Measurements from ENCODE around the gene CCDC27.
"Not testable (repeated sequence)": the region's sequence is repeated elsewhere in the genome, so short reads cannot be mapped to it uniquely, and the experiment has no call there.

Gene CCDC27

DNA sequence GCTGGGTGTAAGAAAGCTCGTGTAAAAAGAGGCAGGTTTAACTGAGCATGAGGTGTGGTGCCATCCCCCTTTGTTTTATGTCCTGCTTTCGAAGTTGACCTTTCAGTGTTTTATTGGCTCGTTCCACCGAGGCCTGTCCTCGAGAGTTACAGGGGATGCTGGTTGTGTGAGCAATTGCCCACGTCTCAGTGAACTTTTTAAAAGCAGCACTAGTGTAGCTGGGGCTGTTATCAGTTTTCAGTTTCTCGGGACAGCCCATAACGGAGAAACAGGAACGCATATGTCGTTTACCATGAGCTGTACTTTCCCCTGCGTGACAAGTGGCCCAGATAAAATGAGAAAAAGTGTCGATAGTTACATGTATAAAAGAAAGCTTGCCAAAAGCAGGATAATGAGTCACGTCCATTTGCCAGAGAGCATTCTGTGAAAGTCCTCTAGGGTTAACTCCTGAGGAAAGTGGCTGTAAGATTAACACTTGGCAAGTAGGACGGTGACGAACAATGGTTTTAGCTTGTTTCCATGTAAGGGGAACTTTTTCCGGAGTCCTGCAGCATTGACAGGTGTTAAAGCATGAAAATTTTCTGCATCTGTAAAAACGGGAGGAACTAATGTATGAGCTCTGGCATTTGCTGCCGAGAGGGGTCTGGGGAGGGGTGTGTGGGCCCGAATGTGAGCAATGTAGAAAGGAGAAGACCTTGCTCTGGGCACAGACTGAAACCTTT is 51.8 kb downstream of the CCDC27 start:
- Mint-ChIP-seq H3K9me3 (no peaks in the 10 kb centered on the region), H3K36me3 (ENCODE audit: low read depth) (no peaks in the 10 kb centered on the region), H3K4me3 (no peak overlapping the region), H3K27me3 (peaks cover 33% of the 10 kb centered on the region), H3K27ac (no peak overlapping the region), H3K4me1 (ENCODE audit: low read depth) (peaks cover 5% of the 10 kb centered on the region)
- intact Hi-C loops (cut with micrococcal nuclease): no loop called here

DNA sequence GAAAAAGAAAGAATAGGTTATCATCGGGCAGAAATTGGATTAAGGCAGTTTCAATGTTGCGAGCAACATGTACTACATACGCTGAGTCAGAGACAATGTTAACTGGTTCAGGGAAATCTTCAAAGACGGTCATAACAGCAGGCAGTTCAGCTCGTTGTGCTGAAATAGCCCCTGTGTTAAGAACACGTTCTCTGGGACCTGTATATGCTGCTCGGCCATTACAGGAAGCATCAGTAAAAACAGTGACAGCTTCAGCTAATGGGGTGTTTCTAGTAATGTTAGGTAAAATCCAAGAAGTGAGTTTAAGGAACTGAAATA is 52.3 kb downstream of the CCDC27 start:
- H3K27ac Mint-ChIP-seq: not testable (repeated sequence)

DNA sequence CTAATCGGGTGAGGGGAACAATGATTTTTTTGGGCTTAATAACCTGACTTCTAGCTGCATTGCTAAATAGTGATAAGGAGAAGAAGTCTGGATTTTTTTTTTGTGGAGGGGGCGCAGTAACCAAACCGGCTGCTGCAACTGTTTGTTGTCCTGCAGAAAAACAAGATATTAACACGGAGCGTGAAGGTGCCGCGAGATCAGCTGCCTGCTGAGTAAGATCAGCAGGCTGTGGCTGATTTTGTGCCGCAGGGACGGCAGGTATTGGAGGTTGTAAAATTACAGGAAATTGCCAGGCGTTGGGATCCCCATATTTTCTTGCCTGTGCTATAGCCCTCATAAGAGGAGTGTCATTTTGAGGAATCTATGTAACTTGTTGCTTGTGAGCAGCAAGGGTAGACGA is 52.8 kb downstream of the CCDC27 start:
- H3K27ac Mint-ChIP-seq: no peak overlapping the region

More for the DNA sequence above, 52.3 kb downstream of the CCDC27 start:
- H3K4me1 Mint-ChIP-seq (ENCODE audit: low read depth); intact Hi-C loops (cut with micrococcal nuclease); H3K9me3 Mint-ChIP-seq; H3K36me3 Mint-ChIP-seq (ENCODE audit: low read depth); H3K4me3 Mint-ChIP-seq: not testable (repeated sequence)
- peaks cover 32% of the 10 kb centered on the region for H3K27me3 Mint-ChIP-seq

DNA sequence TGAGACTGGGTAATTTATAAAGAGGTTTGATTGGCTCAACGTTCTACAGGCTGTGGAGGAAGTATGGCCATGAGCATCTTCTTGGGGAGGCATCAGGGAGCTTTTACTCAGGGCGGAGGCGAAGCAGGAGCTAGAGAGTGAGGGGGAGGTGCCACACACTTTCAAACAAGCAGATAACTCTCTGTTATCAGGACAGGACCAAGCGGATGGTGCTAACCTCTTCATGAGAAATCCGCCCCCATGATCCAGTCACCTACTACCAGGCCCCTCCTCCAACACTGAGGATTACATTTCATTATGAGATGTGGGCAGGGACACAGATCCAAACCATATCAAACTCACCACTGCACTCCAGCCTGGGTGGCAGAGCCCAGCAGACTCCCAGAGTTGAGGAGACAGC is 55.5 kb downstream of the CCDC27 start:
- intact Hi-C loops (cut with micrococcal nuclease): no loop called here
- Mint-ChIP-seq H3K4me3 (no peak overlapping the region), H3K27ac (no peak overlapping the region), H3K36me3 (ENCODE audit: low read depth) (no peaks in the 10 kb centered on the region), H3K4me1 (ENCODE audit: low read depth) (no peaks in the 10 kb centered on the region), H3K9me3 (no peaks in the 10 kb centered on the region), H3K27me3 (peaks cover 17% of the 10 kb centered on the region)

More for the DNA sequence above, 52.8 kb downstream of the CCDC27 start:
- no peaks in the 10 kb centered on the region for H3K9me3 Mint-ChIP-seq
- no peaks in the 10 kb centered on the region for H3K36me3 Mint-ChIP-seq (ENCODE audit: low read depth)
- peaks cover 5% of the 10 kb centered on the region for H3K4me1 Mint-ChIP-seq (ENCODE audit: low read depth)
- no peak overlapping the region for H3K4me3 Mint-ChIP-seq
- intact Hi-C loops (cut with micrococcal nuclease): no loop called here
- H3K27me3 Mint-ChIP-seq: peaks cover 27% of the 10 kb centered on the region

DNA sequence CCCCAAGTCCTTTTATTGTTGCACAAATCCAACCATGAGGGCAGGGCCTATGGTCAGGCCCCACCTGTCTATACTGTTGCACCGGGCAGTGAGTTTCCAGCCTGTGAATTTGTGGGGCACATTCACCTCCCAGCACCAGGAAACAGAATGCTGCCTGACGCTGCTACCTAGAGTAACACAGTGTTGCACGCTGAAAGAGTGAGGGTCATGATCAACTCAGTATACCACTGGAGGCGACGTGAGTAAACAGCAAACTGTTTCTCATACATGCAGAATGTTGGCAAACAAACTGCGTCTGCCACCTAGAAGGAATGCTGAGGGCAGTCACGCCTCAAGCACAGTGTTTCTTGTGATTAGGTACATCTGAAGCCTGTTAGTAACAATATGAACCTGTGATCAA is 57.4 kb downstream of the CCDC27 start:
- Mint-ChIP-seq H3K4me1 (ENCODE audit: low read depth) (no peaks in the 10 kb centered on the region), H3K4me3 (no peak overlapping the region), H3K9me3 (no peaks in the 10 kb centered on the region), H3K27me3 (peaks cover 4% of the 10 kb centered on the region), H3K36me3 (ENCODE audit: low read depth) (peaks cover 9% of the 10 kb centered on the region), H3K27ac (no peak overlapping the region)
- intact Hi-C loops (cut with micrococcal nuclease): no loop called here

DNA sequence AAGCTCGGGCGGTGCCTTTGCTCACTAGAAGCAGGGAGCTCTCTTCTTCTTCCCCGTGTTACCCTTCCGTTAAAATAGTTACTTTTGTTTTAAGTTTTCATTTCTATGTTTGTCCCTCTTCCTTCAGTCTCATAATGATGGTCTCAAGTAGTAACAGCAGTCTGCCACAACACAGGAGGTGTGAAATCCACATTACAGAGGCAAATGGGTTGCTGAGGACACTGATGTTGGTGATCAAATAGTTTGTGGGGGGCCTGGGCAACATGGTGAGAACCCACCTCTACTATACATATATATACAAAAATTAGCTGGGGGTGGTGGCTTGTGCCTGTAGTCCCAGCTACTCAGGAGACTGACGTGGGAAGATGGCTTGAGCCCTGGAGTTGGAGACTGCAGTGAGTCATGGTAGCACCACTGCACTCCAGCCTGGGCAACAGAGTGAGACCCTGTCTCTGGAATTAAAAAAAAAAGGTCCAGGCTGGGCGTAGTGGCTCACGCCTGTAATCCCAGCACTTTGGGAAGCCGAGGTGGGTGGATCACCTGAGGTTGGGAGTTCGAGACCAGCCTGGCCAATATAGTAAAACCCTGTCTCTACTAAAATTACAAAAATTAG is 58.0 kb downstream of the CCDC27 start:
- H3K27me3 Mint-ChIP-seq; H3K4me3 Mint-ChIP-seq; H3K4me1 Mint-ChIP-seq (ENCODE audit: low read depth); intact Hi-C loops (cut with micrococcal nuclease); H3K9me3 Mint-ChIP-seq; H3K27ac Mint-ChIP-seq: not testable (repeated sequence)
- H3K36me3 Mint-ChIP-seq (ENCODE audit: low read depth): peaks cover 14% of the 10 kb centered on the region

DNA sequence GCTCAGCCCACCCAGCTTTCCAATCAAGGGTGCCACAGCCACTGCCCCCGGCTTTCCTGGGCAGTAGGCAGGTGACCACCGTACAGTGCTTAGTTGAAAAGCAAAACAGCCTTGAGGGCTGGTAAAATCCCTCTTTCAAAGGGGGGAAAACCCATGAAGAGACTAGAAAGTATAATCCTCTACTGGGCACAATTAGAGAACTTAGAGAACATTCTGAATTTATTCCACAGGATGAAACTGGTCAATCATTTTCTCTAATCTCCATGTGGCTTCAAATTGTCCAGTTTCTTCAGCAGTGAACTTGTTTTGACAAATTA is 59.3 kb downstream of the CCDC27 start:
- Mint-ChIP-seq H3K4me1 (ENCODE audit: low read depth) (no peaks in the 10 kb centered on the region), H3K4me3 (no peak overlapping the region), H3K27me3 (peaks cover 2% of the 10 kb centered on the region), H3K9me3 (no peaks in the 10 kb centered on the region), H3K36me3 (ENCODE audit: low read depth) (peaks cover 27% of the 10 kb centered on the region), H3K27ac (no peak overlapping the region)
- intact Hi-C loops (cut with micrococcal nuclease): no loop called here

DNA sequence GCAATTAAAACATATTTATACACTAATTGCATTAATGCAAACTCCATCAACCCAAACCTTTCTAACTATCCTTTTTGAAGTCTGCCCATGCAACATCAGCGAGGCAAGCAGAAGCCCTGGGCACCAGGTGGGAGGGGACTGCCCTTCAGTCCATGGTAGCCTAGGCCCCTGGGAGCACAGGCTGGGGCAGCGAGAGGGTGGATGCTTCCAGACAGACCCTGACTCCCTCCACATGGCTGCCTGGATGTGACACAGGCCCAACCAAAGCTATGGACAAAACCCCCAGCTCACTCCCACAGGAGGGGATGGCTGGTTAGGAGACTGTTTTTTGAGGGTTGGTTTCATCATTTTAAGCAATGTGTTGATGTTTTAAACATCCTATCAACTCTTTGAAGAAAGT is 61.8 kb downstream of the CCDC27 start:
- Mint-ChIP-seq H3K4me1 (ENCODE audit: low read depth) (no peaks in the 10 kb centered on the region), H3K36me3 (ENCODE audit: low read depth) (peaks cover 40% of the 10 kb centered on the region), H3K9me3 (no peaks in the 10 kb centered on the region), H3K4me3 (no peak overlapping the region), H3K27me3 (no peaks in the 10 kb centered on the region), H3K27ac (no peak overlapping the region)
- intact Hi-C loops (cut with micrococcal nuclease): no loop called here

DNA sequence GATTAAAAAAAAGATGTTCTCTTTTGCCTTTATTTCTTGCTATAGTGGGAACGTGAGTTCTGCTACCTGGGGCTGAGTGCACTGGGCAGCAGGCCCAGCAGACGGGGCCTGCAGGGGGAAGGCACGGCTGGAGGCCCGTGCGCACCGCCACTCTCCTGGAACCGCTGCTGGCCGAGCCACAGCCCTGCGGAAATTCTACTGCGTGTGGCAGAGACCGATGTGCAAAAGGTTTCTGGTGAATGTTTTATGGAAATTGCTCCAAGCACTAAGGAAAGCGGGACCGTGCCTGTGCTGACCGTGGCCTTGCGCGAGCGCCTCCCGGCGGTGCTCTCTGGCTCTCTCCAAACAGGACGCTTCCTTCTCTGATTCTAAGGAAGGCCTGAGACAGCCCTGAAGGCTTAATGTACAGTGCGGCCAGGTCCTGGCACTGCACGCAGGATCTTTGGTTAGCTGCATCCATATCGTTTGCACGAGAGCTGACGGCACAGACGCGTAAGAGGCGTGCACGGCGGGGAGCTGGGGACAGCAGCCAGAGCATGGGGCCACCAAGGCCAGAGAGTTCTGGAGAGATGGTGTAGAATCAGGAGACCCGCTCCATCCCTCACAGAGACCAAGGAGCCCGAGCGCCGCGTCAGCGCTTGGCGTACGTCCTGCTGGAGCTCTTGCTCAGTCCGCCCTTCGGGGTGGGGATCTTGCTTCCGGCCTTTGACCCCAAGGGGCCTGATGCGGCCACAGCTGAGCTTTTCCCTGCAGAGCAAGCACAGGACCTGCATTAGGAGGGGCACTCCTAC is 62.7 kb downstream of the CCDC27 start:
- Mint-ChIP-seq H3K9me3 (no peaks in the 10 kb centered on the region), H3K27me3 (no peaks in the 10 kb centered on the region), H3K27ac (no peak overlapping the region), H3K4me3 (no peak overlapping the region), H3K36me3 (ENCODE audit: low read depth) (peaks cover 49% of the 10 kb centered on the region), H3K4me1 (ENCODE audit: low read depth) (no peaks in the 10 kb centered on the region)
- intact Hi-C loops (cut with micrococcal nuclease): no loop called here

DNA sequence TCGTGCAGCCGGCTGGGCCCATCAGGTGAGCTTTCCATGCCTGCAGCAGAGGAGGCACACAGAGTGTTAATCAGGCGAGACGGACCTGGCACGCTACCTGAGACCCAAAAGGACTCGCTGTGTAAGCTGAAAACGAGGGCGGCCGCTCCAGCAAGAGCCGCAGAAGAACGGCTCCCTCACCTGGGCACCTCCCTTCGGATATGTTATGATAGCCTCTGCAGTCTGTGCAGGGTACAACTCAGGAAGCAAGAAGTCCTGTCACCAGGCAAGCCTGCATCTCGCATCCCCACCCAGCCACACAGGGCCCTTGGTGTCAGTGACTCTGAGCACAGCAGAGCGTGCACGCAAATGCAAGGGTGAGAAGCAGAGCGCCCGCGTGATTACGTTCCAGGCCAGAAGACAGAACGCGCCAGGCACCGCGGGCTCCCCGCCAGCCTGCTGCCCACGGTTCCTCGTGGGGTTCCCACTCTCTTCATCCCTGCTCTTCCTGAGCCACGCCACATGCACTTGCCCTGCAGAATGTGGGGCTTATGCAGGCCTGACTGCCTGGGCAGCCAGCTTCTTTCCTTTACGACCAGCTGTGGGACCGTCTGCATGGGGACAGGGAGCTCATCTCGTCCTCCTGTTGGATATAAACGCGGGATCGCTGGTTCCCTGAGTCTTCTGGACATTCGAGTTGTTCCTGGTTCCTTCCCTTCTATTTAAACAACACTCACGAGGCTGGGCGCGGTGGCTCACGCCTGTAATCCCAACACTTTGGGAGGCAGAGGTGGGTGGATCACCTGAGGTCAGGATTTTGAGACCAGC is 64.3 kb downstream of the CCDC27 start:
- Mint-ChIP-seq H3K27ac (no peak overlapping the region), H3K4me3 (no peak overlapping the region), H3K4me1 (ENCODE audit: low read depth) (no peaks in the 10 kb centered on the region), H3K36me3 (ENCODE audit: low read depth) (peaks cover 65% of the 10 kb centered on the region), H3K9me3 (no peaks in the 10 kb centered on the region), H3K27me3 (no peaks in the 10 kb centered on the region)
- intact Hi-C loops (cut with micrococcal nuclease): no loop called here

DNA sequence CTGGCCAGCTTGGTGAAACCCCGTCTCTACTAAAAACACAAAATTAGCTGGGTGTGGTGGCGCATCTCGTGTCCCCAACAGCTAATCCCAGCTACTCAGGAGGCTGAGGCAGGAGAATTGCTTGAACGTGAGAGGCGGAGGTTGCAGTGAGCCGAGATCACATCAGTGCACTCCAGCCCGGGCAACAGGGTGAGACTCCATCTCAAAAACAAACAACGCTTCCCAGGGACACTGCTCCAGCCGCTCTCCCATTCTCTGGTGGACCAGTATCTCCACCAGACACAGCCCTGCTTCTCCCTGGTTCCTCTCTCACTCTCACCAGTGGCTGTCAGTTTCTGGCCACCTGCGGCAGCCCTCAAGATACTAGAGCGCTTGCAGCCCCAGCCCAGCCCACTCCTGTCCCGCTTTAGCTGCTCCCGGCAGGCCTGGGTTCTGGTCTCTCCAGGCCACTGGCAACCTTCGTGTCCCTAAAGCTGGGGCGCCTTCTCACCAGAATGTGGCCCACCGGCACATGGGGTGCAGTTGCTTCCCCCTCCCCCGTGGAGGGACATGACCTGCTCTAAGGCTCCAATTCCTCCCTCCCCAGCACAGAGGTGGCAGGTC is 65.0 kb downstream of the CCDC27 start:
- Mint-ChIP-seq H3K4me3 (no peak overlapping the region), H3K27me3 (no peaks in the 10 kb centered on the region)

DNA sequence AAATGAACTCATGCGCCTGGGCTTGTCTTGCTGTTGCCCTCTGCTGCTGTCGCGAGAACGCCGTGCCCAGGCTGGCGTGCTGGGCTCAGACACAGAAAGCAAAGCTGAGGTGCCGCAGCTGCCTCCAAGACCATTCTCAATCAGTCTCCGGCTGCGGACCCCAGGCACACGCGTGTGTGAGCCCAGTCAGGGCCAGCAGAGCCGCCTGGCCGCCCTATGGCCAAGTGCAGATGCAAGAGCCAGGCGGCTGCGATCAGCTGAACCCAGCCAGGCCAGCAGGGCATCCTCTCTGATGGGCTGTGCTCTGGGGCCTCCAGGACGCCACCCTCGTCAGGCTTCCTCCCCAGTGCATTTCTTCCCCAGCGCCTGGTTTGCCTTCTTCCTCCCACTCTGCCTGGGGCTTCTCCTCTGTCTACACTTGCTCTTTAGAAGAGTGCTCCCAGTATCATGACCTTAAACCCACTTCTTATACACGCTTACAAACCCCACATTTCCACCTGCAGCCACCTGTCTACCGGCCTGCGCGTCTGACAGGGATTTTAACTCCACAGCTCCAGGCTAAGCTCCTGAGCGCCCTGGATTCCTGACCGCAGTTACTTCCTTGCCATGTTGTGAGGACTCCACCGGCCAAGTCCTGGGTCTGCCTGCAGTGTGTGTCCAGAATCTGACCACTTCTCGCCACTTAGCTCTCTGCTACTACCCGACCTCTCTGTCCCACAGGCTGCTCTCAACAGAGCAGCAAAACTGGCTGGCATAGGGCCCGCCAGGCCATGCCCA is 65.8 kb downstream of the CCDC27 start:
- H3K9me3 Mint-ChIP-seq: no peaks in the 10 kb centered on the region
- peaks cover 6% of the 10 kb centered on the region for H3K4me1 Mint-ChIP-seq (ENCODE audit: low read depth)
- no peaks in the 10 kb centered on the region for H3K27me3 Mint-ChIP-seq
- no peak overlapping the region for H3K4me3 Mint-ChIP-seq
- intact Hi-C loops (cut with micrococcal nuclease): no loop called here
- H3K36me3 Mint-ChIP-seq (ENCODE audit: low read depth): peaks cover 79% of the 10 kb centered on the region
- no peak overlapping the region for H3K27ac Mint-ChIP-seq

More for the DNA sequence above, 65.0 kb downstream of the CCDC27 start:
- no peaks in the 10 kb centered on the region for H3K9me3 Mint-ChIP-seq
- H3K4me1 Mint-ChIP-seq (ENCODE audit: low read depth): no peaks in the 10 kb centered on the region
- peaks cover 72% of the 10 kb centered on the region for H3K36me3 Mint-ChIP-seq (ENCODE audit: low read depth)
- no peak overlapping the region for H3K27ac Mint-ChIP-seq
- intact Hi-C loops (cut with micrococcal nuclease): no loop called here

DNA sequence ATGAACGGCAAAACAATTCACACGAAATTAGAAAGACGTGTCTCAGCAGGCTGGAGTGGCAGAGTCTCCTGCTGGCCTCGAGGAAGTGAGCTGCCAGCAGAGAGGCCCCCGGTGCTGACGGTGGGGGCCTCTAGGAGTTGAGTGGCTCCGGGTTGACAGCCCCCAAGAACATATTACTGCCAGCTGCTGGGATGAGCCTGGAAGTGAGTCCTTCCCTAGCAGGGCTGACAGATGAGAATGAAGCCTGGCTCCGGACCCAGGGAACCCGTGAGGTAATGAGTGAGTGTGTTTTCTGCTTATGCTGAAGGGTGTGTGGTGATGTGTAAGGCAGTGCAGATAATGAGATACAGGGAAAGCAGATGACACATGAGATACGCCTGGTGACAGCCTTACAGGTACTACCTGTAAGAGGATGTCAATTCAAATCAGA is 67.5 kb downstream of the CCDC27 start:
- Mint-ChIP-seq H3K27me3 (no peaks in the 10 kb centered on the region), H3K9me3 (no peaks in the 10 kb centered on the region), H3K4me3 (no peak overlapping the region), H3K4me1 (ENCODE audit: low read depth) (peaks cover 6% of the 10 kb centered on the region), H3K36me3 (ENCODE audit: low read depth) (peaks cover 86% of the 10 kb centered on the region), H3K27ac (no peak overlapping the region)
- intact Hi-C loops (cut with micrococcal nuclease): no loop called here

Data from dendritic cell treated with granulocyte-macrophage colony-stimulating factor and Interleukin-4, amounts not matched to agents 40 ng/mL and 50 ng/mL, for 4 days (primary cell).